Uterus (tissue), 4 donors: ENCODE data around the gene HSPB6. TPM values are rescaled to one million over a fixed set of nuclear protein-coding genes. Genes with fewer than 3 reads are reported as not detected.
"Not testable (repeated sequence)": the region's sequence is repeated elsewhere in the genome, so short reads cannot be mapped to it uniquely, and the experiment has no call there.

Source experiments
- DNase-seq, 2 donors: peaks; one replicate each; pipeline ENCODE4 v3.0.0-alpha.2; 2019 to 2020
- H3K27ac ChIP-seq, 2 donors: fragments of 200-600 bp; sonication (generic); 1 replicate in 1 of 2; 2 replicates in 1 of 2; pipeline ENCODE4 v1.5.1; 2016 to 2018
- H3K27me3 ChIP-seq, 2 donors: fragments of 200-600 bp; sonication (generic); one replicate each; pipeline ENCODE4 v1.5.1; 2018 to 2019; ENCODE audit warnings: control low read depth in 1 of 2
- H3K36me3 ChIP-seq, 2 donors: fragments of 200-600 bp; sonication (generic); one replicate each; pipeline ENCODE4 v1.5.1; 2019; ENCODE audit warnings: control low read depth in 1 of 2
- H3K4me1 ChIP-seq, 2 donors: fragments of 200-600 bp; sonication (generic); one replicate each; pipeline ENCODE4 v1.5.1; 2018 to 2019; ENCODE audit warnings: control low read depth in 1 of 2
- H3K4me3 ChIP-seq, 2 donors: fragments of 200-600 bp; sonication (generic); 1 replicate in 1 of 2; 2 replicates in 1 of 2; pipeline ENCODE4 v1.5.1; 2018 to 2019; ENCODE audit warnings: mild to moderate bottlenecking in 1 of 2
- H3K9me3 ChIP-seq, 2 donors: fragments of 200-600 bp; sonication (generic); one replicate each; pipeline ENCODE4 v1.5.1; 2019; ENCODE audit warnings: control low read depth in 1 of 2
- POLR2A ChIP-seq, 2 donors: fragments of 450-650 bp; IDR thresholded peaks; one replicate each; pipeline ENCODE4 v1.6.1; 2016; ENCODE audit warnings: antibody characterized with exemption in 2 of 2, mild to moderate bottlenecking in 1 of 2, moderate library complexity in 1 of 2
- intact Hi-C: fragments of 100-400 bp; cut with DNase I; formaldehyde crosslinking; loops from one replicate; pipeline ENCODE4 v1.15.1; 2023; ENCODE audit warnings: low total_unique reads
- total RNA-seq, 4 donors: library from RNA; depleted of rRNA in 3 of 4; stranded (reverse); fragments of >200 nt in 3 of 4; gene quantifications; one replicate each; pipeline versions ENCODE4 v1.1.0 to v1.2.4, GENCODE V29; 2014 to 2023
- TF ChIP-seq, protein P1 (sequence below), 4 experiments: fragments of 200-600 bp in 2 of 4; fragments of 450-650 bp in 2 of 4; sonication (generic) in 2 of 4; IDR thresholded peaks; one replicate each; pipeline ENCODE4 v1.5.1; 2016 to 2019; ENCODE audit warnings: antibody characterized with exemption in 4 of 4, mild to moderate bottlenecking in 2 of 4, moderate library complexity in 1 of 4
- donor health status: DM: yes; HTN: yes; CAD: no.

The HSPB6 gene
- total RNA-seq, 4 donors from 2014 or later = 24.5 to 217 (median 134) TPM

DNA sequence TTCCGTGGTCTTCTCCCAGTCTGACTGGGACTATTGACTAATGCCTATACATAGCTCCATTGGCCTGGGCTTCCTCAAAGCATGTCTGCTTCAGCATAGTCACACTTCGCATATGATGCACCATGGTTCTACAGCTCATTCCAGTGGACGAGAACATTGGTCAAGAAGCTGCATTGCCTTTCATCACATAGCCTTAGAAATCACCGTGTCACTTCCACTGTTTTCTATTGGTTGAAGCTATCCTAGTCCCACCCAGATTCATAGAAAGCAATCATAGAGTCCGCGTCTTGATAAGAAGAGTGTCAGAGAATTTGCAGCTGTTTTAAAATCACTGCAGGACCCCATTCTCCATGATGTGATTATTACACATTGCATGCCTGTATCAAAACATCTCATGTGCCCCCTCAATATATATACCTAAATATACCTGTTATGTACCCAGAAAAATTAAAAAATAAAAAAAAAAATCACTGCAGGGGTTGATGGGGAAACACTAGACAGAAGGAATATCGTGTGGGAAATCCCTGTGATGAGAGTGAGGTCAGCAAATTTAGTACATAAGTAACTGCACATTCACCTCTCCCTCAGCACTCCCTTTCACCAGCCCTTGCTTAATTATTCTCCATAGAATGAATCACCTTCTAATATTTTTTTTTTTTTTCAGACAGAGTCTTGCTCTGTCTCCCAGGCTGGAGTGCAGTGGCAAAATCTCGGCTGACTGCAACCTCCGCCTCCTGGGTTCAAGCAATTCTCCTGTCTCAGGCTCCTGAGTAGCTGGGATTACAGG is 16.4 kb upstream of the HSPB6 start:
- H3K4me3 ChIP-seq = no peak overlapping the region
- no peak for DNase-seq
- no peaks in the 10 kb centered on the region for H3K9me3 ChIP-seq
- no peak for TF ChIP-seq POLR2A (IDR thresholded peaks at IDR 0.05)
- TF ChIP-seq, protein P1, sequence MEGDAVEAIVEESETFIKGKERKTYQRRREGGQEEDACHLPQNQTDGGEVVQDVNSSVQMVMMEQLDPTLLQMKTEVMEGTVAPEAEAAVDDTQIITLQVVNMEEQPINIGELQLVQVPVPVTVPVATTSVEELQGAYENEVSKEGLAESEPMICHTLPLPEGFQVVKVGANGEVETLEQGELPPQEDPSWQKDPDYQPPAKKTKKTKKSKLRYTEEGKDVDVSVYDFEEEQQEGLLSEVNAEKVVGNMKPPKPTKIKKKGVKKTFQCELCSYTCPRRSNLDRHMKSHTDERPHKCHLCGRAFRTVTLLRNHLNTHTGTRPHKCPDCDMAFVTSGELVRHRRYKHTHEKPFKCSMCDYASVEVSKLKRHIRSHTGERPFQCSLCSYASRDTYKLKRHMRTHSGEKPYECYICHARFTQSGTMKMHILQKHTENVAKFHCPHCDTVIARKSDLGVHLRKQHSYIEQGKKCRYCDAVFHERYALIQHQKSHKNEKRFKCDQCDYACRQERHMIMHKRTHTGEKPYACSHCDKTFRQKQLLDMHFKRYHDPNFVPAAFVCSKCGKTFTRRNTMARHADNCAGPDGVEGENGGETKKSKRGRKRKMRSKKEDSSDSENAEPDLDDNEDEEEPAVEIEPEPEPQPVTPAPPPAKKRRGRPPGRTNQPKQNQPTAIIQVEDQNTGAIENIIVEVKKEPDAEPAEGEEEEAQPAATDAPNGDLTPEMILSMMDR (IDR thresholded peaks at IDR 0.05) = no peak
- no peaks in the 10 kb centered on the region for H3K27me3 ChIP-seq
- H3K4me1 ChIP-seq = peaks cover 0 to 6% of the 10 kb centered on the region in 2 donors
- no peak overlapping the region for H3K27ac ChIP-seq
- no peaks in the 10 kb centered on the region for H3K36me3 ChIP-seq
- intact Hi-C loops = no loop called here

DNA sequence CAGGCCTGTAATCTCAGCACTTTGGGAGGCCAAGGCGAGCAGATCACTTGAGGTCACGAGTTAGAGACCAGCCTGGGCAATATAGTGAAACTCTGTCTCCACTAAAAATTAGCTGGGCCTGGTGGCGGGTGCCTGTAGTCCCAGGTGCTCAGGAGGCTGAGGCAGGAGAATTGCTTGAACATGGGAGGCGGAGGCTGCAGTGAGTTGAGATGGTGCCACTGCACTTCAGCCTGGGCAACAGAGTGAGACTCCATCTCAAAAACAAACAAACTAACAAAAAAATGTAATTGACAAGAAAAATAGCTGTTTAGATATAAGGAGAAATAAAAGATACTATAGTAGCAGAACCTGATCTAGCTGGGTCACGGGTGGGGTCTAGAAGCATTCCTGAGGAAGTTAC is 15.5 kb upstream of the HSPB6 start:
- H3K4me3 ChIP-seq, H3K27ac ChIP-seq, H3K4me1 ChIP-seq, DNase-seq, H3K9me3 ChIP-seq, H3K27me3 ChIP-seq, H3K36me3 ChIP-seq, intact Hi-C loops: not testable (repeated sequence)

DNA sequence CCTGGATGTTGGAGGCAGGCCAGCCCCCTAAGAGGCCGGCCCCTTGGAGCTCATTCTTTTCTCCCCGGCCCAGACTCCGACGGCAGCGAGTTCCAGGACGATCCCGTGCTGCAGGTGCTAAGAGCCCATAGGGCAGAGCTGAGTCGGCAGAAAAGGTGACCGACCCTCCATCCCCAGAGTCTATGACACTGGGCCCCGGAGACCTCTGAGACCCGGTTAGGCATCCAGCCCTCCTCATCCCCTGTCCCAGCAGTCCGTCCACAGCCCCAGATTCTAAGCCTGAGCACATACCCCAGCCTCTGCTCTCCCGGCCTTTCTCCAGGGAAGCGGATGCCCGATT is 11.2 kb upstream of the HSPB6 start:
- no peak for TF ChIP-seq POLR2A (IDR thresholded peaks at IDR 0.05)
- TF ChIP-seq, protein P1 (IDR thresholded peaks at IDR 0.05) = no peak
- Histone ChIP-seq H3K4me3 (no peak overlapping the region), H3K9me3 (no peaks in the 10 kb centered on the region), H3K27ac (no peak overlapping the region), H3K27me3 (no peaks in the 10 kb centered on the region), H3K4me1 (no peaks in the 10 kb centered on the region), H3K36me3 (no peaks in the 10 kb centered on the region)
- DNase-seq = no peak
- intact Hi-C loops = no loop called here

DNA sequence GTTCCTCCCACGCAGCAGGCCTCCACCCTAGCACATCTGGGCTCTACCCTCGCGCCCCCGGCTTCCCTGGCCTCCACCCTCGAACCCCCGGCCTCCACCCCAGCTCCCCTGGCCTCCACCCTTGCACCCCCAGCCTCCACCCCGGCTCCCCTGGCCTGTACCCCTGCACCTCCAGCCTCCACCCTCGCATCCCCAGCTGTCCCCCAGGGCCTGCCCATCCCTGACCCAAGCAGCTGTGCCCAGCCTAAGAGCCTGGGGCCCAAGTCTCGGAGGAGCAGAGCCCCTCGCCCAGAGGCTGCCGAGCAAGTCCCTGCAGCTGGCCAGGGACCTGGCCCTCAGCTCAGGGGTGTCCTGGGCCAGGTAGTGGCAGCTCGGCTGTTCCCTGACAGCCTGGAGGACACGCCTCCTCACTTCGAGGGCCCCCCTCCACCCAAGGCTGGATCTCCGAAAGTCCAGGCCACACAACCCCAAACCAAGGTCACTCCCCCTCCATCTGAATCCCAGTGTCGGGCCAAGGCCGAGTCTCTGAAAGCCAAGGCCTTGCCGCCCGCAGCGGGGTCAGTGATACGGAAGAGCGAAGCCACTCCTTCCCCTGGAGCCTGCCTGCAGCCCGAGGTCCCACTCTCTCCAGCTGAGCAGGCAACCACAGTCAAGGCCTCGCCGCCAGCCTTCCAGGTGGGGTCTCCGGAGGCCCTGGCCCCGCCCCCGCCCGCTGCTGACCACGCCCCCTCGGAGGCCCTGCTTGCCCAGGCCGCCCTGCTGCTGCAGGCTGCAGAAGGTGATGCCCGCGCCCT is 10.7 kb upstream of the HSPB6 start:
- H3K27ac ChIP-seq = no peak overlapping the region
- no peak for TF ChIP-seq POLR2A (IDR thresholded peaks at IDR 0.05)
- TF ChIP-seq, protein P1 (IDR thresholded peaks at IDR 0.05) = no peak
- DNase-seq = no peak
- intact Hi-C loops = no loop called here
- no peak overlapping the region for H3K4me3 ChIP-seq
- H3K9me3 ChIP-seq = no peaks in the 10 kb centered on the region
- no peaks in the 10 kb centered on the region for H3K4me1 ChIP-seq
- H3K27me3 ChIP-seq = no peaks in the 10 kb centered on the region
- H3K36me3 ChIP-seq = no peaks in the 10 kb centered on the region

DNA sequence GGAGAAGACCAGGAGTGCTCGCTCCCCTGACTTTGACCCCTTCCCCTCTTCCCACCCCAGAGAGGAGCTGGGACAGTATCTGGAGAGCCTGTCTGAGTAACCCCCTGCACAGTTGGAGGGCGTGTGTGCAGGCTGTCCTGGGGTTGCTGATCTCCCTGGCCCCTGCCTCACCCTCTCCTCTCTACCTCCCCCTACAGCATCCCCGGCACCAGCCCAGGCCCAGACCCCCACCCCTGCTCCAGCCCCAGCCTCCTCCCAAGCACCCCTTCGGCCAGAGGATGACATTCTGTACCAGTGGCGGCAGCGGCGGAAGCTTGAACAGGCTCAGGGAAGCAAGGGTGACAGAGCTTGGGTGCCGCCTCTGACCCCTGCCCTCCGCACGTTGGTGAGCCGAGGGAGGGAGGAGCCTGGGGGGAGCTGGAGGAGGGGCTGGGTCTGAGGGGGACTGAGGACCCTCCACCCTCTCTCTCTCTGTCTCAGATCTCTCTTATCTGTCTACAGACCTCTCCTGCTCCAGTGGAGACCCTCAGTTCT is 9.8 kb upstream of the HSPB6 start:
- intact Hi-C loops = no loop called here
- DNase-seq = no peak
- Histone ChIP-seq H3K4me3 (no peak overlapping the region), H3K36me3 (no peaks in the 10 kb centered on the region), H3K27ac (no peak overlapping the region), H3K27me3 (no peaks in the 10 kb centered on the region), H3K9me3 (no peaks in the 10 kb centered on the region), H3K4me1 (no peaks in the 10 kb centered on the region)
- TF ChIP-seq, protein P1 (IDR thresholded peaks at IDR 0.05) = no peak
- no peak for TF ChIP-seq POLR2A (IDR thresholded peaks at IDR 0.05)
